Glomerular visceral epithelial cell (primary cell): ENCODE measurements around the gene RPL31.
A peak's percentile ranks its signal among the peaks of the same experiment; 100 is the strongest.

Experiments used
- DNase-seq: peaks from one replicate; pipeline ENCODE4 v3.0.0-alpha.2; 2016; ENCODE audit errors: extremely low spot score

RPL31 gene

DNA sequence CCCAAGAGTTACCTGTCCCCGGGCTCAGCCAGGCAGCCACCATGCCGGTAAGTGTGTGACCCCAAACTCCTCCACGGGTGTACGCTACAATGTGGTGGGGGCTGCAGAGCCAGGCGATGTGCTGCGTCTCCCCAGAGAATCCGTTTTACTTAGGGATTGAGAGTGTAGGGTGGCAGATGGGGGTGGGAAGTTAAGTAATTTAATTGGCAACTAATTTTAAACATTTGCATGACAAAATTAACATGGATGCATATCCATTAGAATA, 26.6 kb upstream of the RPL31 start:
- no peak for DNase-seq

DNA sequence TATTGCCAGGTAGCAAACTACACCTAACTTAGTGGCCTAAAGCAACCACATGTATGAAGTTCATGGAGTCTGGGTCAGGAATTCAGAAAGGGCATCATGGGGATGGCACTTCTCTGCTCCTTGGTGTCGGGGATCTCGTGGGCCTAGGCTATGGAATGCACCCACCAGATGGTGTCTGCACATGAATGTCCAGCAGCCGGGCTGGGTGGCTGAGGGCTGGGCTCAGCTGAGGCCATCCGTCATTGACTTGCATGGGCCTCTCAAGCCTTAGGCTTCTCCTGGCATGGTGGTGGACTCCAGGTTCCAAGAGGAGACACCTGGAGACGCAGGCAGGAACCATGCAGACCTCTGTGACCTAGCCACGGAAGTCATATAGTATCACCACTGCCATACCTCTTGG, 26.0 kb upstream of the RPL31 start:
- no peak for DNase-seq

DNA sequence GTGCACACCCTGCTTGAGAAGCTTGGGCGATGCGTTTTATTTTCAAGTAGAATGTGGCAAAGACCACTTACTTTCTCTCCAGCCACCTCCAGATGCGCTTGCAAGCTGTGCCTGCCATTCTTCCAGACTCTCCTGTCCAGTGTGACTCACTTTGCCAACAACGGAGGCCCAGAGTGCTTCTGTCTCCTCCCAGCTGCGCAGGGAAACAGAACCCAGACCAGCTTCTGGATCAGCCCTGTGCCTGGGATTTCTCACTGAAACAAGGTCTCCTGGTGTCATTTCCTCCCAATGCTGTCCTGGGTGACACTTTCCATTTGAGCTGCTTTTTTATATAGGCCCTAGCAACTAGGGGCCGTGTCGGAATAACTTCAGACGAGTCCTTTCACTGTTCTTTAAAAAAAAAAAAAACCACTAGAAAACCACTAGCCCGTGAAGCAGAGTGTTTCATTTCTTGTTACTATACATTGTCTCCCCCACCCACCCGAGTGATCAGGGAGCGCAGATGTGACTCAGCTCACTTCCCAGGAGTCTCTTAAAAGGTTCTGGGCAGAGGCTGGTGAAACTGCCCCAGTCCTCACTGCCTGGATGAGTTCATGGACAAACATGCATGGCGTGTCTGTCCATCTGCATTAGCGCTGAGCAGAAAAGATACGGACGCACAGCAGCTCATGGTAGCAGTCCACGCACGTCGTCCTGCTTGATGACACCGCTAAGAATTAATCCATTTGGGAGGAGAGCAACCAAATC, 25.3 kb upstream of the RPL31 start:
- peak; percentile 90 for DNase-seq

DNA sequence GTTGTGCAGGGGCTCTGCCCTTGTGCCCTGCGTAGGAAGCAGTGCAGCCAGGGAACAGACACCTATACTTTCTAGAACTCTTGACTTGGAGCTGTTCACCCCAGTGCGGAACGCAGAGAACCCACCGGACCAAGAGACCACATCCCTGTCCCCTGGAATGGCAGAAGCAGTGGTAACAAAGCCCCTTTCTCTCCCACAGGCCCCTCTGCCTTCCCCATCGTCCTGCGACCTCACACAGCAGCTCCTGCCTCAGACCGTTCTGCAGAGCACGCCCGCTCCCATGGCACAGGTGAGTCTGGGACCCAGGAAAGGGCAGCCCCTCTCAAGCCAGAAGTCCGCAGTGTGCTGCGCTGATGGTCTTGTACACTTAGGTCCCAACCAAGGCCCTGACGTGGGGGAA, 24.6 kb upstream of the RPL31 start:
- no peak for DNase-seq

DNA sequence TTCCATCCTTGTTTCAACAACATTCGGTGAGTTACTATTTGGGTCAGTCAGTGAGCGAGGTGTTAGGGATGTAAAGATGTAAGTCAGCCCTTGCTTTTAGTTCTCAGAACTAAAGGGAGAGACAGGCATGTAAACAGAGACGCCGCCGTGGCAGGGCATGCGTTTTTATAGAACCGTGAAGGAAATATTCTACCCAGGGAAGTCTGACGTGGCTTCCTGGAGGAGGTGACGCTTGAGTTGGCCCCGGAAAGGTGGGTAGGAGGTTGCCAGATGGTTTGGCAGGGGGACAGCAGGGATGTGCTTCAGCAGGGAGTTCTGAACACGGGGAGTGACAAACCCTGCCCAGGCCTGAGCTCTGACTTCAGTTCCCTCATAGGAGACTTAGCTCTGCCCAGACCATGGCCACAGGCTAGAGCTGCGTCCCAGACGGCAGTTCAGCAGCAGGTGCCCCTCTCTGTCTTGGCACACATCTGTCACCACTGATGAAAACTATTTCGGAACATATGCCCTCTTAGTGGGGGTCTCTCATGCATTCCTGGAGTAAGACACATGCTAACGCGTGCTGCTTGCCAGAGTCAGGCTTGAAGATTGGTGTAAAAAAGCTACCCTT, 23.4 kb upstream of the RPL31 start:
- no peak for DNase-seq

DNA sequence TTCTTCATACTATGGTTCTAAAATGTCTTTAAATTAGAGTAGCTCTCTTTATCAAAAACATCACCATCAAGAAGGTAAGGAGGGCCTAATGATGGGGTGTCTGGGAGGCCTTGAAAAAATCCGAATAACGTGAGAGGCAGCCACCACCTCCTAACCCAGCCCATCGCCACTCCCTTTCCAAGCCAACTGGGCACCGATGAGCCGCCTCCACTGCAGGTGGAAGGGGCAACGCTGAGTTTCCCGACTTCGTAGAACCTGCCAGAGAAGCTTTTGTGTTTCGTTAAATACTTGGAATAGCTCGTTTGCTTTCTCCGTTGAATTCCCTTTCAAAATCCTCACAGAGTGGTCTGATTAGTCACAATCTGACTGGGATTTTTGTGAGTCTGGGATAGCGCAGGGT, 22.0 kb upstream of the RPL31 start:
- no peak for DNase-seq

DNA sequence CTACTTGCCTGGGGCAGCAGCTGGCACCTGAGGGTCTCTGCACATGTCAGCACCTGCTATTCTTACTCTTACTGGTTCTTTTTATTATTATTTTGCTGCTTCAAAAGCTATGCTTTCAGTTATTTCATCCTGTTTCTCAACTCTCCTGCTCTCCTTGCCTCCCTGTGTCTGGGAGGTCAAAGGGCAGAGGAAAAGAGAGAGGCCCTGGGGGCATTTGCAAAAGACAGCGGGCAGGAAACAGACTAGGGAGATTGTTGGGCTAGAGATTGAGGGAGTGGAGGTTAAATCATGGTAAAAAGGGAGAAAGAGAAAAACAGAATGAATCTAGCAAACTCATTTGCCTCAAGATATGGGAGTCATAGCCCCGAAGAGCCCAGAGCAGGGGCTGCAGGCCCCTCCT, 21.1 kb upstream of the RPL31 start:
- DNase-seq: no peak

DNA sequence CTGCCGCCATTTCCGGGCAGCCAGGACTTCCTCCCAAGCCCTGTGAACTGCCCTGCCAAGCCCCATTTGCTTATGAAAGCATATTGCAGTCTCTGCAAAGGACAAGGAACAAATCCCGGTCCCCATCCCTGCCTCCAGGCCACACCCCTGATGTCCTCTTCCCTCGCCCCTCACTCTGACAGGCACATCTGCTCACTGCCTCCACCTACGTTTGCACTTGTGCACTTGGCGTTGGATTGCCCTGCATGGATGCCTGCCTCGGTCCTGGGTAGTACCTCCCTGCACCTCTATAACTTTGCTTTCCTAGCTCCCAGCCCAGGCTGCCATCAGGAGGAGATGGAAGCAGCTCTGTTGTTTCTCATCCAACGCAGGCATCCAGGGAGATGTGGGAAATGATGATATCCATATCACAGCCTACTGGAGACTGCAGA, 19.6 kb upstream of the RPL31 start:
- no peak for DNase-seq

DNA sequence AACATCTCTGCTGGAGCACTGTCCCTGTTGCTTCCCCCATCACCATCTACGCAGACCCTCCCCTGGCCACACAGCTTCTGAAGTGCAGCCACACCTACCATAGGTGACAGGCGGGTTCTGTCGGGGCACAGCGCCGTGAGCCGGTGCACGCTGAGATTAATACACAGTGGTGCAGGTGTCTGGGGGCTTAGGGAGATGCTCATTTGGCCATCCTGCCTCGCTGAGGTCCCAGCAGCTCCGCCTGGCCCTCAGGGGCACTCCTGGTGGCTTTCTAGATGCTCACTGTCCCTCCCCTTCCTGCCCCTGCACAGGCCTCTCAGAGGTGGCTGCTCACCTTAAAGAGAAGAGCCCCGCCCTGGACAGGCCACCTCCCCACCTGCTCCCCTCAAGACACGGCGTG, 18.9 kb upstream of the RPL31 start:
- no peak for DNase-seq

DNA sequence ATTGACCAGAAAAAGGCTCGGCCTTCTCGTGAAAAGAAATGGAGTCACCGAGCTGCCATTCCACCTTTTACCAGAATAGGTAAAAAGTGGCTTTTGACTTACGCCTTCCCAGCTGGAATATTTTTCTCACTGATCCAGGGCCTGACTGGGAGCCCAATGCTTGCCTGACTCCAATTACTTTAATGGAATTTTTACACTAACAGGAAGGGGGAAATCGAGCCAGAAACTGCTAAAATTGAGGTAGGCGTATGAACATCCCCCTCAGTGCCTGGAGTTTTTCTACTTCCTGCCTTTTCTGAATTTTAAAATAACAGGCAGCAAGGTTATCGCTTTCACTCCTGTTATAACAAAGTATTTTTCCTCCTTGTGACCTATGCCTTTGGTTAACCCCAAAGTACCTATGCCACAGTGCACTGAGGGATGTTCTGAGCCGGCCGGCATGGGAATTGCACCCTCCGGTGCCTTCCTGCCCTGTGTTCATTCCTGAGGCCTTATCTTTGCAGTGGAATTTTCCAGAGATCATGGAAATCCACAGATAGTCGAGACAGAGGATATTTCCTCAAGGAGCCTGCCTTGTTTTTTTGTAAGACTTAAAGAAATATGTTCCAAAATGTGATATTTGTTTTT, 18.3 kb upstream of the RPL31 start:
- DNase-seq: no peak

DNA sequence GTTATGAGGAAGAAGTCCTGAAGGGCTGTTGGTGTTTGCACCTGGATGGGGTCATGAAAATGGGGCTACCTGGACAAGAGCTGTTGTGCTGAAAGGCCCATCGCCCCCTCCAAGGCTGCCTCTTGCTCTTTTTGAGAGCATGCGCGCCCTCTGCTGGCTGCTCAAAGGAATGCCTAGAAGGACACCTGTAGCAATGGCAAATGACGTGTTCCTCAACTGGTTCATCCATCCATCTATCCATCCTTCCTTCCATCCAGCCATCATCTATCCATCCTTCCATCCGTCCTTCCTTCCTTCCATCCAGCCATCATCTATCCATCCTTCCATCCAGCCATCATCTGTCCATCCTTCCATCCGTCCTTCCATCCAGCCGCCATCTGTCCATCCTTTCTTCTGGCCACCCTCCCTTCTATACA, 17.2 kb upstream of the RPL31 start:
- DNase-seq: peak; percentile 79

DNA sequence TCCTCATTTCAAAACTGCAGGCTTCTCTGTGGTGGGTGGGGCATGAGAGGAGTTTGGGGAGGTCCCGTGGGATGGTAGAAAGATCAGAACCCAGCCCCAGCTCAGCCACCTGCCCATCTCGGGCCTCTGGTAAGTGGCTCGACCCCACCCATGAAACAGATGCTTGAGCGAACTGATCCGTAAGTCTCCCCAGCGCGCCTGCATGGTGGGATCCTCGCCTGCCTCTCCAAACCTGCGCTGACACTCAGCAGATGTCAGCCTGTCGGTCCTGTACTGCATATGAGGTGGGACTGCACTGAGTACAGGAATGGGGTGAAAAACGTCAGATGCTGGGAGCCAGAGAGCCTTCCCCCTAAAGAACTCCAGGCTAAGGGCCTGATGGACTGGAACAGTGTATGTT, 15.9 kb upstream of the RPL31 start:
- no peak for DNase-seq

DNA sequence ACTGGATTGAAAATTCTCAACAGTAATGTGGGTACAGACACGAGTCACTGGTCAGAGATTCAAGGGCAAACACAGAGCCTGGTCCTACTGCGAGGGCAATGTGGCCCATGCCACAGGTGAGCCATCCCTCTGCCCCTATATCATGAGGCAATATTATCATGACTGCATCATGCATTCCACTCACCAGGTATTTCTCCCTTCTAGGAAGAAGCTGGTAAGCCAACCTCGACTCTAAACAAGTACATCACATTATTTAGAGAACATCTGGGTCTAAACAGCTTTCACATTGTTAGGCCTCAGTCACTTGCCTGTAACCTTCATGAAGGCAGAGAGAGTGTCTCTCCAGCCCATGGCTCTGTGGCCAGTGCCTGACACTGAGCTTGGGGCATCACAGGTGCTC, 14.6 kb upstream of the RPL31 start:
- DNase-seq: no peak

DNA sequence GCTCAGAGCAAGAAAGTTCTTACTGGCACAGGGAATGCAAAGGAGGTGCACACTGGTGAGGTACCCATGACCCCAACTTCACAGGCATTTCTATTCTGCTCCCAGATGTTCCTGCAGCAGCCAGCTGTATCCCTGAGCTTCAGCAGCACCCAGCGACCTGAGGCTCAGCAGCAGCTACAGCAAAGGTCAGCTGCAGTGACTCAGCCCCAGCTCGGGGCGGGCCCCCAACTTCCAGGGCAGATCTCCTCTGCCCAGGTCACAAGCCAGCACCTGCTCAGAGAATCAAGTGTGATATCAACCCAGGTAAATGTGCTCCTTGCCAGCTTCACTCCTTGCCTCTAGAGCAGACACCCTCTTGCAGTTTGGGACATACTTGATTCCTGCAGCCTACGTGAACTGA, 14.1 kb upstream of the RPL31 start:
- no peak for DNase-seq

DNA sequence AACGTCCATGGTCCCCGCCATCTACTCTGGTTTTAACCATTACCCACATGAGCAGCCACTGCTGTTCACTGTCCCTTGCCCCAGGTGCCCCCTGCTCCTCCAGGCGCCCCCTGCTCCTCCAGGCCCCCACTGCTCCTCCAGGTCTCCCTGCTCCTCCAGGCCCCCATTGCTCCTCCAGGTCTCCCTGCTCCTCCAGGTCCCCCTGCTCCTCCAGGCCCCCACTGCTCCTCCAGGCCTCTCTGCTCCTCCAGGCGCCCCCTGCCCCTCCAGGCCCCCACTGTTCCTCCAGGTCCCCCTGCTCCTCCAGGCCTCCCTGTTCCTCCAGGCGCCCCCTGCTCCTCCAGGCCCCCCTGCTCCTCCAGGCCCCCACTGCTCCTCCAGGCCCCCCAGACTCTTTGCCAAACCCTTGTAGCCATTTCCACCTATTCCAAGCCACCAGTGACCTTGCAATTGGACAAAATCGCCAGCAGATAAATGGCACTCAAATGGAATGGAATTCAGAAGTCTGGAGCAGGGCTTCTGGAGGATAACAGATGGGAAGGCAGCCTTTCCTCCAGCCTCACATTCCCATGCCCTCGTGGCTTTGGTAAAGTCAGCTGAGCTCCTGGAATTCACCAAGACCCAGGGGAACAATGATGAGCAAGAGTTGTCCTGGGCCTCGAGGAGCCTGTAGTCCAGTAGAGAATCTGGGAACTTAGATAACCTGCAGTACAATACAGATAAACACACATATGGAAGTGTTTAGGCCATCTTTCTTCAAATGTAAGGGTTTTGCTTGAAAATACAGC, 13.3 kb upstream of the RPL31 start:
- DNase-seq: no peak

DNA sequence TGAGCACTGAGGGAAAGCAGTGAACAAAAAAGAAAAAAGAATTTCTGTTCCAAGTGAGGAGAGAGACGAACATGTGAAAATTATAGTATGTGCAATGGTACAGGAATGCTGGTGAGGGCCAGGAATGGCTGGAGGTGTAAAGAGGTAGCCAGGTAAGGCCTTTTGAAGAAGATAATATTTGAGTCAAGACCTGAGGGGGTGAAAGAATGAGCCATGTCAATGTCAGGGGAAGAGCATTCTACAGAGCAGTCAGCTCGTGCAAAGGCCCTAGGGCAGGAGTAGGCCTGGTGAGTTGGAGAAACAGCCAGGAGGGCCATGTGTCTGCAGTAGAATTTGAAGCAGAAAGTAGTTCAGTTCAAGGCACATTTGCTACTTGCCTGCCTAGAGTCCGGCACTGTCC, 12.4 kb upstream of the RPL31 start:
- no peak for DNase-seq

DNA sequence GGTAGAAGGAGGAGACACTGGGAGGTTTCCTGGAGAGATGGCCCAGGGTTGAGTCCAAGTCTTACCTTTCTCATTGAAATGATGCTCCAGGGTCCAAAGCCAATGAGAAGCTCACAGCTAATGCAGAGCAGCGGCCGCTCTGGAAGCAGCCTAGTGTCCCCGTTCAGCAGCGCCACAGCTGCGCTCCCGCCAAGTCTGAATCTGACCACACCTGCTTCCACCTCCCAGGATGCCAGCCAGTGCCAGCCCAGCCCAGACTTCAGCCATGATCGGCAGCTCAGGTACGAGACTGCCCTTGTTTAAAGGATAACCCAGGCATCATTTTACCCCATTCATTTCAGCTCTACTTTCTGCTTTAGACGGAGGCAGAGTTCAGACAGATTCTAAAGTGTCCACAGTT, 11.9 kb upstream of the RPL31 start:
- no peak for DNase-seq

DNA sequence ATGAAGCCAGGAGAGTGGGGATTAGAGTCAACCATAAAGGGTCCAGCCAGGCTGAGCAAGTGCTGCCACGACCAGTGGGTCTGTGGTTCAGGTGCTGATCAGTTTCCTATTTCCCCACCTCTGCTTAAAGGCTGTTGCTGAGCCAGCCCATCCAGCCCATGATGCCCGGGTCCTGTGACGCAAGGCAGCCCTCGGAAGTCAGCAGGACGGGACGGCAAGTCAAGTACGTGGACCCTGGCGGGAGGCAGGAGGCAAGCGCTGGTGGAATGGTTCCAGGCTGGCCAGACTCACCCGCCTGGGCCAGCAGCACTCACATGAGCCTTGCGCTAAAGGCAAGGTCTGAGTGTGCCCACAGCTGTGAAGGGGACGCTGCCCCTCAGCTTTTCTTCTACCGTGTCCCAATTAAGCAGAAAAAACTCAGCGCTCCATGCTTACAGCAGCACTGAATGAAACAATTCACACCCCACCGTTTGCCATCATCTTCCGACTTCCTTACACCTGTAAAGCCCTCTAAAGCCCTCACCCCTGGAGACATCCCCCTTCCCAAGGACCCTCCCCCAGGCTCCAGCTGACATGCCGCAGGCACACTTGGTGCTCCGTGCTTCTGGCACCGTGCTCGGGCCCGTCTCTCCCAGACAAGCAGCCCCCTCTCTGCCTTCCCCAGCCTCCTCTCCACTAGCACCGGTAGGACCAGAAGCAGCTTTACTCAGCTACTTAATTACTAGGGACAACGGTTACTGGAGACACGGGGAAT, 11.3 kb upstream of the RPL31 start:
- DNase-seq: no peak

DNA sequence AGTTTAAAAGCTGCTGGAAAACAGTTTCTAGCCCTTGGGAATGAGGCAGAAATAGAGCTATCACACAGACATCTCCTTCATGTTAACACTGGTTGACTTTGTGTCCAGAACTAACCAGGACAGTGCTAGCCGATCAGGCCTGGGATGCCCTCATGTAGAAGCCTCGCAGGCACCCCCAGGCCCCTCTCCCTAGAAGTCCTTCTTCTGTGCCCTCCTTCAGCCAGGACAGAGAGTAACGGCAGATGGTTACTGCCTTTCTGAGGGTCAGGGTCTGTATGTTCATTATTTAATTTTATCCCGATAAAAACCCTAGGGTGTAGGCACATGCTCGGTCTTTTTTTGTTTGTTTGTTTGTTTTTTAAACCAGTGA, 10.7 kb upstream of the RPL31 start:
- no peak for DNase-seq

DNA sequence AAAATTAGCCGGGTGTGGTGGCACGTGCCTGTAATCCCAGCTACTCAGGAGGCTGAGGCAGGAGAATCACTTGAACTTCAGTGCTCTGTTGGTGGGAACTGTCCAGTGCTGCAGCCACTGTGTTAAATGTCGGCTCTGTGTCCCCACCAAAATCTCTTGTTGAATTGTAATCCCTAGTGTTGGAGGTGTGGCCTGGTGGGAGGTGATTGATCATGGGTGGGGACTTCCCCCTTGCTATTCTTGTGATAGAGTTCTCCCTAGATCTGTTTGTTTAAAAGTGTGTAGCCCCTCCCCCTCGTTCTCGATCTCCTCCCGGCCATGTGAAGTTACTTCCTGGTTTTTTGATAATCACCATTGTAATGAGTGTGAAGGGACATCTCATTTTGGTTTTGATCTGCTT, 9.8 kb upstream of the RPL31 start:
- DNase-seq: no peak

DNA sequence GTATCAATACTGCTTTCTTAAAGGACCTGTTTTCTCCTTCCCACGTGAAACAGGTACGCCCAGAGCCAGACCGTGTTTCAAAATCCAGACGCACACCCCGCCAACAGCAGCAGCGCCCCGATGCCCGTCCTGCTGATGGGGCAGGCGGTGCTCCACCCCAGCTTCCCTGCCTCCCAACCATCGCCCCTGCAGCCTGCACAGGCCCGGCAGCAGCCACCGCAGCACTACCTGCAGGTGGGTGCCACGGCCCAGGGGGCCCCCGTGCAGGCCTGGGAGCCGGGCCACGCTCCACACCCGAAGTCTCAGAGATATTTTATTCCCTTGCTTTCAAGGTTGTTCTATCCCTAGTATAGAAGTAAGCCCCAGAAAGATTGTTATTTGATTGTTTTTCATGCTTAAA, 8.8 kb upstream of the RPL31 start:
- no peak for DNase-seq
